Fibroblast of lung (primary cell): ENCODE measurements around the gene NEURL1. TPM values are rescaled to one million over a fixed set of nuclear protein-coding genes. Genes with fewer than 3 reads are reported as not detected.

Source experiments
- DNase-seq, 2 donors: peaks; one replicate each; pipeline versions ENCODE4 v3.0.0 to v3.0.0-alpha.2; 2010; ENCODE audit warnings: low read depth in 2 of 2
- H2AFZ ChIP-seq: 2 replicates; pipeline ENCODE4 v1.5.1; 2012; ENCODE audit warnings: low read length, control low read depth, inconsistent platforms
- H3K27ac ChIP-seq: 2 replicates; pipeline ENCODE4 v1.5.1; 2011; ENCODE audit warnings: low read length, control low read depth; ENCODE audit not compliant: insufficient read depth
- H3K27me3 ChIP-seq: 2 replicates; pipeline ENCODE4 v1.5.1; 2011; ENCODE audit warnings: mild to moderate bottlenecking, low read length; ENCODE audit not compliant: control insufficient read depth, insufficient read depth
- H3K36me3 ChIP-seq: 2 replicates; pipeline ENCODE4 v1.5.1; 2011; ENCODE audit warnings: low read length; ENCODE audit not compliant: control insufficient read depth, insufficient read depth
- H3K4me1 ChIP-seq: 2 replicates; pipeline ENCODE4 v1.5.1; 2011; ENCODE audit warnings: low read length; ENCODE audit not compliant: control insufficient read depth, insufficient read depth; ENCODE audit errors: extremely low read depth
- H3K4me2 ChIP-seq: 2 replicates; pipeline ENCODE4 v1.5.1; 2011; ENCODE audit warnings: low read length, control low read depth; ENCODE audit not compliant: insufficient read depth; ENCODE audit errors: extremely low read depth
- H3K4me3 ChIP-seq, 4 experiments: fragments of 200-600 bp in 1 of 4; sonication (generic) in 1 of 4; replicated peaks in 1 of 4; 2 replicates each; pipeline ENCODE4 v1.5.1; 2011 to 2016; ENCODE audit warnings: low read length in 4 of 4, low read depth in 3 of 4, mild to moderate bottlenecking in 3 of 4, control low read depth in 2 of 4, inconsistent platforms in 1 of 4, mixed read lengths in 1 of 4; ENCODE audit not compliant: insufficient read depth in 1 of 4; ENCODE audit errors: control extremely low read depth in 1 of 4
- H3K79me2 ChIP-seq: 2 replicates; pipeline ENCODE4 v1.5.1; 2012; ENCODE audit warnings: mild to moderate bottlenecking, low read length, inconsistent platforms; ENCODE audit not compliant: control insufficient read depth, insufficient read depth
- H3K9ac ChIP-seq: 2 replicates; pipeline ENCODE4 v1.5.1; 2011; ENCODE audit warnings: mild to moderate bottlenecking, low read length, control low read depth; ENCODE audit not compliant: insufficient read depth
- H3K9me3 ChIP-seq: 2 replicates; pipeline ENCODE4 v1.5.1; 2012; ENCODE audit warnings: low read depth, low read length; ENCODE audit not compliant: control insufficient read depth, insufficient read depth
- H4K20me1 ChIP-seq: 2 replicates; pipeline ENCODE4 v1.5.1; 2011; ENCODE audit warnings: low read length; ENCODE audit not compliant: control insufficient read depth, insufficient read depth; ENCODE audit errors: extremely low read depth
- CTCF ChIP-seq, 2 donors: IDR thresholded peaks in 1 of 2; conservative IDR thresholded peaks in 1 of 2; 1 replicate in 1 of 2; 2 replicates in 1 of 2; pipeline ENCODE4 v1.5.1; 2011 to 2012; ENCODE audit warnings: low read length in 2 of 2, control low read depth in 1 of 2, inconsistent platforms in 1 of 2, low read depth in 1 of 2, mild to moderate bottlenecking in 1 of 2
- EZH2 ChIP-seq: IDR thresholded peaks from 2 replicates; pipeline ENCODE4 v1.5.1; 2012; ENCODE audit warnings: low read length, control low read depth, mild to moderate bottlenecking; ENCODE audit errors: missing control alignments
- polyA plus RNA-seq, 2 donors: library from polyadenylated mRNA; depleted of rRNA in 1 of 2; stranded (reverse) in 1 of 2; unstranded in 1 of 2; fragments of >200 nt; gene quantifications; 2 replicates each; pipeline ENCODE4 v1.2.1, GENCODE V29; 2011 to 2012; ENCODE audit warnings: missing spikeins in 1 of 2
- total RNA-seq: library from RNA; depleted of rRNA; stranded (reverse); fragments of >200 nt; gene quantifications from 2 replicates; pipeline ENCODE4 v1.2.1, GENCODE V29; 2014

Gene NEURL1
- total and polyA plus RNA-seq, 2 donors (not counting 1 experiment from before 2014, with no cell fraction given) = 0.12 TPM; not detected in 1

DNA sequence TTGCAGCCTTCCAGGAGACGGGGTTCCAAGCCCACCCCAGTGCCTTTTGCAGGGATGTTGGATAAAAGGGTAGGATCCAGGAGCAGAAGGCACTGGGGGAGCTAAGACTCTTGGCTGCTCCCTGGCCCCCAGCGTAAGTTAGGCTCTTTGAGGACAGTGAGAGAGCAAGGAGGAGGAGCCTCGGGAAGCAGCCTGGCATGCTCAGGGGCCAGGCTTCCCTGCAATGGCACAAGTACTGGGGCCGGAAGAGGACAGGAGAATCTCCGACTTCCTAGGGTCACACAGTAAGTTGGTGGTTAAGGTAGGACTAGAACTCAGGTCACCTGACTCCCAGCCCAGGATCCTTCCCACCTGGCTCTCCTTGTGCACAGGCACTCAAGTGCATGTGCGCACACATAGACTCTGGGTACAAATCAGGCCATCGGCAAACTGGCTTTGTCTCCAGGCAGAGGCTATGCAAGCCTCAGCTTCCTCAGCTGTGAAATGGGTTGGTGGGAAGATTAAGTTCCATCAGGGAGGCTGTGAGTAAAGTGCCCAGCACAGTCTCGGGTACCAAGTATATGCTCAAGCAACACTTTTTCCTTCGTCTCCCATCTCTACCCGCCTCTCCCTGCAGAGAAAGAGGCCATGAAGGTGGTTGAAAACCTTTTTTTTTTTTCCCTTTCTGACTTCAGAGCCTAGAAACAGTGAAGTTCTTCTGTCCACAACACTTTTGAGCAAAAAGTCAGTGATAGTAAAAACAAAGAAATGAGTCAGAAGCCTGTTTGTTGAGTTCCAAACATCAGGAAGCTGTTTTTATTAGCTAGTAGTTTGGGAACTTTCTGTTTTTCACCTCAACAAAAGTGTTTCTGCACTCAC, 79.1 kb downstream of the NEURL1 start:
- TF ChIP-seq EZH2 (no peak), CTCF (conservative IDR thresholded peaks at IDR 0.05 in 1 of 2, IDR thresholded peaks at IDR 0.05 in 1 of 2; ENCODE audit: low read depth in 1 of 2, low read length in 2 of 2) (no peak)
- Histone ChIP-seq H3K27ac (no peak overlapping the region), H3K9ac (no peak overlapping the region), H3K4me1 (no peaks in the 10 kb centered on the region), H2AFZ (no peak overlapping the region), H3K36me3 (no peaks in the 10 kb centered on the region), H4K20me1 (no peaks in the 10 kb centered on the region), H3K4me2 (no peak overlapping the region), H3K4me3 (no peak overlapping the region), H3K79me2 (no peaks in the 10 kb centered on the region), H3K9me3 (no peaks in the 10 kb centered on the region), H3K27me3 (peaks cover 22% of the 10 kb centered on the region)
- DNase-seq = no peak

DNA sequence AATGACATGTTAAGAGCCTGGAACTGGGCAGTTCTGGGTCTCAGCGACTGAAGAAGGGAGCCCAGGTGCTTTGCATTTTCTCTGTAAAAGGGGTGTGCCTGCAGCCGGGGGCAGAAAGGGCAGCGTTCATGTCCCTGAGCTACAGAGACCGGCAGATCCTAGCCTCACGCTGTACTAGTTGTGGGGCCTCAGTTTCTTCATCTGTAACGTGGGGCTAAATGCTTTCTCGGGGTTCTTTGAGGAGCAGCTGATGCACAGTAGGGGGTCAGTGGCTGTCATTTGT, 79.6 kb downstream of the NEURL1 start:
- no peak overlapping the region for H3K4me2 ChIP-seq
- no peak for DNase-seq
- H3K27me3 ChIP-seq = peaks cover 22% of the 10 kb centered on the region
- H3K36me3 ChIP-seq = no peaks in the 10 kb centered on the region
- no peak overlapping the region for H3K9ac ChIP-seq
- H4K20me1 ChIP-seq = no peaks in the 10 kb centered on the region
- no peaks in the 10 kb centered on the region for H3K79me2 ChIP-seq
- no peak overlapping the region for H3K27ac ChIP-seq
- H3K4me3 ChIP-seq = no peak overlapping the region
- H3K4me1 ChIP-seq = no peaks in the 10 kb centered on the region
- H2AFZ ChIP-seq = no peak overlapping the region
- TF ChIP-seq CTCF (conservative IDR thresholded peaks at IDR 0.05 in 1 of 2, IDR thresholded peaks at IDR 0.05 in 1 of 2; ENCODE audit: low read depth in 1 of 2, low read length in 2 of 2) = no peak
- no peak for TF ChIP-seq EZH2
- H3K9me3 ChIP-seq = no peaks in the 10 kb centered on the region

DNA sequence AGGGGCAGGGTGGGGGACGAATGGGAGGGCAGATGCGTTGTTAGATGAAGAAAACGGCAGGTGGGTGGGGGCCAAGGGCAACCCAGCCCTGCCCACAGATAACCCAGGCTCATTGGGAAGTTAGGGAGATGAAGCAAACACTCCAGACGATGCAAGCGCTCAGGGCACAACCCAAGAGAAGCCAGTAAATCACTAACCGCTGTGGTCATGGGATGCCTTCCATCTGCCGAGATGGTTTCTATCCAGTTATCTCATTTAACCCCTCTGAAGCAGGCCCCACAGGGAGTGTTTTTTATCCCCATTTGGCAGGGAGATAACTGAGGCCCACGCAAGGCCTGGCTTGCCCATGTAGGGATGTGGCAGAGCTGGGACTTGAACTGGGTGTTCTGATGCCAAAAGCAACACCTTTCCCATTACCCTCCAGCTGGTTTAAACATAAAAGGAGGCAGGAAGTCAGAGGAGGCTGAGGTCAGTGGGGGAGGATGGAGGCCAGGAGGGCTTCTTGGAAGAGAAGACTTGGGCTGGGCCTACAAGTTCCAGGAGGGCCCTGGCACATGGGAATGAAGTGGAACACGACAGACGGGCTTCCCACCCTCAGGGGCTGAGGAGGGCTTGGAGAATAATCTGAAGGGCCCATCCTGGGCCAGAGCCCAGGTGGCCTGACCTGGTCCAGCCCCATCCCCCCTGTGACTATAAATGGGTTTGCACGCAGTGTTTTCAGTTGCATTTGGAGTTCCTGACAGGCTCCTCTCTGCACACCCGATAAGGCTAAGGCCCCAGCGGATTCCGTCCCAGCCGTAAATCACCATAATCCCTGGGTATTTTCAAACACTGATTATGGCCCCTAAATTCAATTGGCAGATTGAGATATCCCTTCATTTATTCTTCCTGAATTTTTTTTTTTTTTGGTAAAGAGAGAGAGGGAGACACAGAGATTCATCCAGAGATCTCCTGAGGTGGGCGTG, 80.9 kb downstream of the NEURL1 start:
- Histone ChIP-seq H3K27ac (no peak overlapping the region), H3K4me1 (no peaks in the 10 kb centered on the region), H3K4me3 (no peak overlapping the region), H3K27me3 (peaks cover 22% of the 10 kb centered on the region), H3K9me3 (no peaks in the 10 kb centered on the region), H3K4me2 (no peak overlapping the region), H3K9ac (no peak overlapping the region), H4K20me1 (no peaks in the 10 kb centered on the region), H2AFZ (no peak overlapping the region), H3K36me3 (no peaks in the 10 kb centered on the region), H3K79me2 (no peaks in the 10 kb centered on the region)
- TF ChIP-seq CTCF (conservative IDR thresholded peaks at IDR 0.05 in 1 of 2, IDR thresholded peaks at IDR 0.05 in 1 of 2; ENCODE audit: low read depth in 1 of 2, low read length in 2 of 2) (no peak), EZH2 (no peak)
- no peak for DNase-seq
